GOT3 (cell line): Measurements from ENCODE around the gene SLC23A3.
A peak's percentile ranks its signal among the peaks of the same experiment; 100 is the strongest.

Experiments
- DNase-seq: peaks from one replicate; lab custom pipeline; 2025; ENCODE audit warnings: mixed read lengths; lab: John Stamatoyannopoulos, UW

The SLC23A3 gene

GRCh38 chr2:219140722-219141121 lies 29.1 kb downstream of the SLC23A3 start:
- no peak for DNase-seq

GRCh38 chr2:219133976-219134375 lies 35.9 kb downstream of the SLC23A3 start:
- DNase-seq: no peak

GRCh38 chr2:219131744-219132143 lies 38.1 kb downstream of the SLC23A3 start:
- no peak for DNase-seq

GRCh38 chr2:219131327-219131726 lies 38.5 kb downstream of the SLC23A3 start:
- DNase-seq: no peak

- DNase-seq: no peak
Measured at GRCh38 chr2:219129589-219129988, 40.2 kb downstream of the SLC23A3 start.

GRCh38 chr2:219128396-219128795 lies 41.4 kb downstream of the SLC23A3 start:
- no peak for DNase-seq

GRCh38 chr2:219127037-219127635 lies 42.7 kb downstream of the SLC23A3 start:
- no peak for DNase-seq

- no peak for DNase-seq
Measured at GRCh38 chr2:219126555-219126954, 43.3 kb downstream of the SLC23A3 start.

- DNase-seq: no peak
Measured at GRCh38 chr2:219125886-219126270, 44.0 kb downstream of the SLC23A3 start.

GRCh38 chr2:219125225-219125885 lies 44.5 kb downstream of the SLC23A3 start:
- DNase-seq: peak; percentile 34

- DNase-seq: no peak
Measured at GRCh38 chr2:219124381-219125110, 45.3 kb downstream of the SLC23A3 start.

GRCh38 chr2:219123356-219124135 lies 46.3 kb downstream of the SLC23A3 start:
- no peak for DNase-seq

GRCh38 chr2:219122202-219122980 lies 47.4 kb downstream of the SLC23A3 start:
- DNase-seq: no peak

- DNase-seq: no peak
Measured at GRCh38 chr2:219120082-219120481, 49.7 kb downstream of the SLC23A3 start.

- no peak for DNase-seq
Measured at GRCh38 chr2:219119422-219120043, 50.3 kb downstream of the SLC23A3 start.

- DNase-seq: no peak
Measured at GRCh38 chr2:219118504-219118903, 51.3 kb downstream of the SLC23A3 start.

GRCh38 chr2:219116776-219117646 lies 52.8 kb downstream of the SLC23A3 start:
- DNase-seq: no peak

GRCh38 chr2:219112651-219113338 lies 57.0 kb downstream of the SLC23A3 start:
- DNase-seq: no peak

- no peak for DNase-seq
Measured at GRCh38 chr2:219112062-219112406, 57.8 kb downstream of the SLC23A3 start.
